ENCODE measurements around the gene KMT5C. TPM values are rescaled to one million over a fixed set of nuclear protein-coding genes. Genes with fewer than 3 reads are reported as not detected.

The KMT5C gene
- total RNA-seq, 2 donors from 2014 or later = 10.2 to 25.2 TPM

DNA sequence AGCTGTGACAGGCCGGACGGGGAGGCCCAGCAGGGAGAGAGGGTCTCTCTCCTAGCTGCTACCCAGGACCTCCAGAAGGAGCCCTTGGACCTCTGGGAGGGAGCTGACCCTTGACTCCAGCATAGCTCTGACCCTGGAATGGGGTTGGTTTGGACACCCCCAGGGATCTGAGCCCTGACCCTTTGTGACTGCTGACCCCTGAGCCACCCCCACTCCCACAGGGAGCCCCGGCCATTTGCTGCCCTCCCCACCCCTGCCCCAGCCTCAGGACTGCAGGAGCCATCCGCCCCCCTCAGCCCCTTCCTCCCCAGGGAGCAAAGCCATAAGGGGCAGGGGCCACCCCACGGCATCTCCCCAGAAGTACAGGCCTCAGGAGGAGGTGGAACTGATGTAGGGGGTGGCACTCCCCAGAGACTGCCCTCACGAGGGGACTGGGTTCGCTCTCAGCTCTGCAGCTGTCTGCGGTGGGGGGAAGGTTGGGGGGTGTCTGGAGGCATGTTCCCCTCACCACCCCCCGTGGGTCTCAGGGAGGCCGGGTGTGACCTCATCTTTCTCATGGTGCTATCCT lies 7.8 kb downstream of the KMT5C start:
- TF ChIP-seq, protein P1, sequence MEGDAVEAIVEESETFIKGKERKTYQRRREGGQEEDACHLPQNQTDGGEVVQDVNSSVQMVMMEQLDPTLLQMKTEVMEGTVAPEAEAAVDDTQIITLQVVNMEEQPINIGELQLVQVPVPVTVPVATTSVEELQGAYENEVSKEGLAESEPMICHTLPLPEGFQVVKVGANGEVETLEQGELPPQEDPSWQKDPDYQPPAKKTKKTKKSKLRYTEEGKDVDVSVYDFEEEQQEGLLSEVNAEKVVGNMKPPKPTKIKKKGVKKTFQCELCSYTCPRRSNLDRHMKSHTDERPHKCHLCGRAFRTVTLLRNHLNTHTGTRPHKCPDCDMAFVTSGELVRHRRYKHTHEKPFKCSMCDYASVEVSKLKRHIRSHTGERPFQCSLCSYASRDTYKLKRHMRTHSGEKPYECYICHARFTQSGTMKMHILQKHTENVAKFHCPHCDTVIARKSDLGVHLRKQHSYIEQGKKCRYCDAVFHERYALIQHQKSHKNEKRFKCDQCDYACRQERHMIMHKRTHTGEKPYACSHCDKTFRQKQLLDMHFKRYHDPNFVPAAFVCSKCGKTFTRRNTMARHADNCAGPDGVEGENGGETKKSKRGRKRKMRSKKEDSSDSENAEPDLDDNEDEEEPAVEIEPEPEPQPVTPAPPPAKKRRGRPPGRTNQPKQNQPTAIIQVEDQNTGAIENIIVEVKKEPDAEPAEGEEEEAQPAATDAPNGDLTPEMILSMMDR (IDR thresholded peaks at IDR 0.05) = no peak
- Histone ChIP-seq H3K27me3 (replicated peaks; ENCODE audit: insufficient read depth) (peaks cover 6% of the 10 kb centered on the region), H3K4me1 (ENCODE audit: control insufficient read depth in 1 of 2, low read depth in 2 of 2) (no peaks in the 10 kb centered on the region), H3K36me3 (peaks cover 11% of the 10 kb centered on the region), H3K4me3 (no peak overlapping the region), H3K27ac (no peak overlapping the region), H3K9me3 (no peaks in the 10 kb centered on the region)
- DNase-seq (ENCODE audit: low spot score) (no peak), ATAC-seq (ENCODE audit: insufficient number of reproducible peaks, low FRiP score, low read depth) (no peak)

DNA sequence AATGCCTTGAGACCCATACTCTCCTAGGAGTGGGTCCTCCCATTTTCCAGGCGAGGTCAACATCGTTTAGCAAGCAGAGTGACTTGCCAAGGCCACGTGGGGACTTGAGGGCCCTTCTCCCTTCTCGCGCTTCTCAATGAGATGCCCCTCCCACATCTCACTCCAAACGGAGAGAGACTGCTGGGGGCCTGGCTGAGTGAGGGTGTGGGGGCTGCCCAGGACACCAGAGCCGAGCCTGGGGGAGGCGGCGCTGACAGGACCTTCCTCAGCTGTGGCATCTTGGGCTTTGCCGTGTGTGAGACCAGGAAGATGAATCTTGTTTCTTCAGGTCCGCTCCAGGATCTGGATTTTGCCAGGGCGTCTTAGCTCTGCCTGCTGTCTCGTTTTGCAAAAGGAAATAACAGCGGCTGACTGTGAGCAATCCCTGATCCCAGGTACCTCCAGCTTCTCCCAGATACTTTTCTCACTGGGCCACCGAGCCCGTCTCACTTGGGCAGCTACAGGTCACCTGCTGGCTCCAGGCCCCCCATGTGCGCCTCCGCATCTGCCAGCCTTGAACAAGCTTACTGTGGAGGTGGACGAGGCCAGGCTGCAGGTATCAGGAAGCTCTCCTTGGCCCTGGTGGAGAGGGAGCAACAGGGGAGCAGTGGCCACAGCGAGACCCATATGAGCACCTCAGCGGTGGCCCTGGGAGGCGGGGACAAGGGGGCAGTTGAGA lies 8.8 kb downstream of the KMT5C start:
- ATAC-seq (ENCODE audit: insufficient number of reproducible peaks, low FRiP score, low read depth) = no peak
- no peak overlapping the region for H3K27ac ChIP-seq
- H3K4me3 ChIP-seq = no peak overlapping the region
- no peak for DNase-seq (ENCODE audit: low spot score)
- no peaks in the 10 kb centered on the region for H3K9me3 ChIP-seq
- peaks cover 5% of the 10 kb centered on the region for H3K36me3 ChIP-seq
- TF ChIP-seq, protein P1 (IDR thresholded peaks at IDR 0.05) = no peak
- peaks cover 3% of the 10 kb centered on the region in 2 donors for H3K4me1 ChIP-seq (ENCODE audit: control insufficient read depth in 1 of 2, low read depth in 2 of 2)
- peaks cover 6% of the 10 kb centered on the region for H3K27me3 ChIP-seq (replicated peaks; ENCODE audit: insufficient read depth)

DNA sequence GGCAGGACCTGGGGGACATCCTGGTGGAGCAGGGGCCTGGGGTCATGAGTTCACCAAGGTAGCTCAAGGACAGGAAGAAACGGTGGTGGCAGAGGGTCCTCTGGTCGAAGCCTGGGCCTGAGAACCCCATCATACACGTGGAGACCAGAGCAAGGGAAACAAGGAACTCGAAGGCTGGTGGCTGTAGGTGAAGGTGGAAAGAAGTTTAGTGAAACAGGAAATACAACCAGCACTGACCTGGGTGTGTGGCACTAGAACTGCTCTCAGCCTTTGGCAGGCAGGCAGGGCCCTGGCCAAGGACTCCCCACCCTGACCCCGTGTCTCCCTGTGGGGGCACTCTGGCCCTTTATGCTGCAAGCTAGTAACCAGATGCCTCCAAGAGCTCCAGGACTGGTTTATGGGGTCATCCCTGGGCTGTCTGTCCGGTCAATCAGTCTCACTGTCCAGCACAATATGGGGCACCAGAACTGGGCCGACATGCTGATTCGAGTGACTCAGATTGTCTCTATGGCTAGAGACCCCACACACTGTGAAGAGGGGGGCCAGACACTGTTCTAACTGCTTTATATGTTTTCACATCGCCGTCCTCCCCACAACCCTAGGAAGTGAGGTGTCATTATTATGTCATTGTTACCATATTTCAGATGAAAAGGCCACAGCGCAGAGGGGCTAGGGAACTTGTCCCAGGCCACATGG lies 11.1 kb downstream of the KMT5C start:
- TF ChIP-seq, protein P1 (IDR thresholded peaks at IDR 0.05) = no peak
- ATAC-seq (ENCODE audit: insufficient number of reproducible peaks, low FRiP score, low read depth) (no peak), DNase-seq (ENCODE audit: low spot score) (no peak)
- Histone ChIP-seq H3K9me3 (no peaks in the 10 kb centered on the region), H3K27ac (no peak overlapping the region), H3K4me1 (ENCODE audit: control insufficient read depth in 1 of 2, low read depth in 2 of 2) (peaks cover 4 to 12% of the 10 kb centered on the region in 2 donors), H3K36me3 (no peaks in the 10 kb centered on the region), H3K4me3 (no peak overlapping the region), H3K27me3 (replicated peaks; ENCODE audit: insufficient read depth) (peaks cover 6% of the 10 kb centered on the region)

DNA sequence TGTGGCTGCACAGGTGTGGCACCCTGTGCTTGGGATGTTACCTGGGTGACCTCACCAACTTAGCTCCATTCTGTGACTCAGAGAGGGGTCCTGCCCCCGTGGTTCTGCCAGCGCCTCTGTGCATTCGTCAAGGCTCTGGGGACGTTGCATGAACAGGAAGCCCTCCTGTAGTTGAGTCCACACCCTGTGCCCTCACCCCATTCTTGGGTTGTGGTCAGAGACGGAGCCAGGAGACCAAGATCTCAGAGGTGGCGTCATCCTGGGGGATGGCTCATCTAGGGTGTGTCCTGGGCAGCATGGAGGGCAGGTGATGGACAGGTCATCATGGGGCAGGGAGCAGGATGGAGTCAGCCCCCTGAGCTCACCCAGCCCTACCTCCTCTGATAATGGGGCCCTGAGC lies 12.4 kb downstream of the KMT5C start:
- TF ChIP-seq, protein P1 (IDR thresholded peaks at IDR 0.05) = no peak
- peaks cover 4 to 12% of the 10 kb centered on the region in 2 donors for H3K4me1 ChIP-seq (ENCODE audit: control insufficient read depth in 1 of 2, low read depth in 2 of 2)
- DNase-seq (ENCODE audit: low spot score) = no peak
- peaks cover 6% of the 10 kb centered on the region for H3K27me3 ChIP-seq (replicated peaks; ENCODE audit: insufficient read depth)
- ATAC-seq (ENCODE audit: insufficient number of reproducible peaks, low FRiP score, low read depth) = no peak
- no peaks in the 10 kb centered on the region for H3K9me3 ChIP-seq
- H3K36me3 ChIP-seq = no peaks in the 10 kb centered on the region
- H3K27ac ChIP-seq = no peak overlapping the region
- no peak overlapping the region for H3K4me3 ChIP-seq

DNA sequence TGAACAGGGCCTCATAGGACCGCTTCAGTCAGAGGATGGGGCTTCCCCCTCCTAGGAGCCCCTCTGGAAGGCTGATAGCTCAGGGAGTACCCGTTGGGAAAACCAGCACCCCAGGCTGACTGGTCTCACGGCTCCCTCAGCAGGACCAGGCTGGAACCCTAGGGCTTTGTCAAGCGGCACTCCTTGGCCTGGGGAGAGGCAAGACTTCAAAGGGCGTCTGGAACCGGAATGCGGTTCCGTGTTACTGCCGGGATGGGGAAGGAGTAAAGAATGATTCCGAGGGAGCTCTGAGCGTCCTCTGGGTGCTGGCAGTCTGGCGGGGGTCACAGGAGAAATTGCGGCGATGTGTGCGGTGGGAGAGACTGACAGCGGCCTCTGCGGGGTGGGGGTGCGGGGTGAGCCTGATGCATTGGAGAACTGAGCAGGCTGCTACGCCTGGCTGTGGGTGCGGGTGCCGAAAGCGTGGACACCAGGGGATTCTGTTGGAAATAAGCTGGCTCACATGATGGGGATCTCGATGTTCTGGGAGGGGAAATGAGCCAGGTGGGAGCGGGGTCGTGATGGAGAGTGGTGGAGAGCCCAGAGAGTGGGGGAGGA lies 13.0 kb downstream of the KMT5C start:
- DNase-seq (ENCODE audit: low spot score) (no peak), ATAC-seq (ENCODE audit: insufficient number of reproducible peaks, low FRiP score, low read depth) (no peak)
- Histone ChIP-seq H3K36me3 (no peaks in the 10 kb centered on the region), H3K4me1 (ENCODE audit: control insufficient read depth in 1 of 2, low read depth in 2 of 2) (peaks cover 4 to 12% of the 10 kb centered on the region in 2 donors), H3K4me3 (no peak overlapping the region), H3K9me3 (no peaks in the 10 kb centered on the region), H3K27ac (no peak overlapping the region), H3K27me3 (replicated peaks; ENCODE audit: insufficient read depth) (peaks cover 6% of the 10 kb centered on the region)
- TF ChIP-seq, protein P1 (IDR thresholded peaks at IDR 0.05) = no peak

Measured in thoracic aorta (tissue), 2 donors.